GM12874 (cell line): ENCODE results near the gene MLLT3.

ENCODE experiments used
- TF ChIP-seq, protein P1 (sequence below): IDR thresholded peaks from 2 replicates; pipeline ENCODE4 v1.5.1; 2011; ENCODE audit warnings: low read depth, mild to moderate bottlenecking, control low read depth, low read length, moderate library complexity; ENCODE audit not compliant: insufficient read depth

The MLLT3 gene

GRCh38 chr9:20331095-20331685 lies 291.1 kb downstream of the MLLT3 start:
- TF ChIP-seq, protein P1, sequence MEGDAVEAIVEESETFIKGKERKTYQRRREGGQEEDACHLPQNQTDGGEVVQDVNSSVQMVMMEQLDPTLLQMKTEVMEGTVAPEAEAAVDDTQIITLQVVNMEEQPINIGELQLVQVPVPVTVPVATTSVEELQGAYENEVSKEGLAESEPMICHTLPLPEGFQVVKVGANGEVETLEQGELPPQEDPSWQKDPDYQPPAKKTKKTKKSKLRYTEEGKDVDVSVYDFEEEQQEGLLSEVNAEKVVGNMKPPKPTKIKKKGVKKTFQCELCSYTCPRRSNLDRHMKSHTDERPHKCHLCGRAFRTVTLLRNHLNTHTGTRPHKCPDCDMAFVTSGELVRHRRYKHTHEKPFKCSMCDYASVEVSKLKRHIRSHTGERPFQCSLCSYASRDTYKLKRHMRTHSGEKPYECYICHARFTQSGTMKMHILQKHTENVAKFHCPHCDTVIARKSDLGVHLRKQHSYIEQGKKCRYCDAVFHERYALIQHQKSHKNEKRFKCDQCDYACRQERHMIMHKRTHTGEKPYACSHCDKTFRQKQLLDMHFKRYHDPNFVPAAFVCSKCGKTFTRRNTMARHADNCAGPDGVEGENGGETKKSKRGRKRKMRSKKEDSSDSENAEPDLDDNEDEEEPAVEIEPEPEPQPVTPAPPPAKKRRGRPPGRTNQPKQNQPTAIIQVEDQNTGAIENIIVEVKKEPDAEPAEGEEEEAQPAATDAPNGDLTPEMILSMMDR = no peak

DNA sequence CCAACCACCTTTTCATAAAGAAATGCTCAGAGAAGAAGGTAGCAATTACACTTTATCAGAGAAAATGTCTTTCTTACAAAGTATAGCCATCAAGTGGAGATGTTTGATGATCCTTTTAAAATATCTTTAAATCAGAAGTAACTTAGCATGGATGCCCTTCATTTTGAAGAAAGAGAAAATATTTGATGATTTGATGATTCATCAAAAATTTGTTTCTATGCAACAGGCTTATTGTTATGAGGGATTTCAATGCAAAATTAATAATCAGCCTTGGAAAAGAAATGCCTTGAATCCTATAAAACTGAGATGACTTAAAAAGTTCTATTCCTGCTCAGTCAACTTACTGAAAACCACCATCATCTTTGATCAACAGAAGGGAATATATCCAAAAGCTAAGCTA lies 291.6 kb downstream of the MLLT3 start:
- TF ChIP-seq, protein P1 = no peak

GRCh38 chr9:20326516-20326915 lies 295.8 kb downstream of the MLLT3 start:
- TF ChIP-seq, protein P1 = no peak

GRCh38 chr9:20325008-20325407 lies 297.3 kb downstream of the MLLT3 start:
- TF ChIP-seq, protein P1 = no peak

GRCh38 chr9:20322212-20322611 lies 300.1 kb downstream of the MLLT3 start:
- TF ChIP-seq, protein P1 = no peak

- TF ChIP-seq, protein P1 = no peak
These were observed 300.7 kb downstream of the MLLT3 start for GRCh38 chr9:20321423-20322082.

DNA sequence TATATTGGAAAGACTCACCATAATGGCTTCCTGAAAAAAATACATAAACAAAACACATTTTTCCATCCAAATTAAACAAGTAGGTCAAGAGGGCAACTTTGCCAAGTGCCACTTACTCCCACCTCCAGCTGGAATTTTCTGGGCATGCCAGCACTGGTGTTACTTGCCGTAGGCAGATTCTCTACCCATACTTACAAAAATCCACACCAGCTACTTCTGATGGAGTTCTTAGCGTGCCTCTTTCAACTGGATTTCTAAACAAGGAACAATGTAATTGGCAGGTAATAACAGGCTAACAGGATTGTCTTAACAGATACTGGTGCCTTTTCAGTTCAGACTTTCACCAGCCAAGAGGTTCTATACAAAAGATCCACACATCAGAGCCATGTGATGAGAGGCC lies 301.4 kb downstream of the MLLT3 start:
- TF ChIP-seq, protein P1 = no peak
